Measurements from ENCODE around the gene NCOA6. TPM values are rescaled to one million over a fixed set of nuclear protein-coding genes. Genes with fewer than 3 reads are reported as not detected.

NCOA6 gene

DNA sequence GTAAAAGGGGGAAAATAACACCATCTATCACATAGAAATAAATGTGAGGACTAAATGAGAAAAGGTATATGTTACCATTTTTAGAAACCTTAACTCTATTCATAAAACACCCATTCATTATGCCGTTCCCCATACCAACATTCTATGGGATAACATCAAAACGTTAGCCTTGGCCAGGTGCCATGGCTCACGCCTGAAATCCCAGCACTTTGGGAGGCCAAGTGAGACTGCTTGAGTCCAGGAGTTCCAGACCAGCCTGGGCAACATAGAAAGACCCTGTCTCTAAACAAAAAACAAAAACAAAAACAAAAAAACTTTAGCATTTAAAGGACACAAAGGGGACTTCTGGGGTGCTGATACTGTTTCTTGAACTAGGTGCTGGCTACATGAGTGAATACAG lies 149.9 kb downstream of the NCOA6 start:
- Histone ChIP-seq H3K4me2 (ENCODE audit: insufficient read depth, low read length, poor library complexity, severe bottlenecking) (no peak overlapping the region), H3K9ac (ENCODE audit: low read depth, low read length, poor library complexity) (no peak overlapping the region), H3K27ac (replicated peaks; ENCODE audit: low read length) (no peak overlapping the region), H4K8ac (ENCODE audit: low read depth, low read length) (no peak overlapping the region), H3K4me3 (ENCODE audit: low read length in 2 of 2) (peak overlapping the region in 1 of 2 donors; percentile 96), H4K91ac (ENCODE audit: low read depth, low read length, poor library complexity) (no peak overlapping the region), H3K18ac (ENCODE audit: low read length) (no peak overlapping the region), H3K14ac (ENCODE audit: low read length) (no peak overlapping the region), H2BK12ac (ENCODE audit: low read length) (no peak overlapping the region), H2BK15ac (ENCODE audit: low read length) (no peak overlapping the region), H3K79me1 (ENCODE audit: low read depth, low read length) (no peaks in the 10 kb centered on the region), H3K4me1 (ENCODE audit: control insufficient read depth in 2 of 2, insufficient read depth in 1 of 2, low read depth in 1 of 2, low read length in 2 of 2) (no peaks in the 10 kb centered on the region), H2AK5ac (ENCODE audit: low read depth, low read length) (no peak overlapping the region), H3K4ac (ENCODE audit: low read length) (no peak overlapping the region), H2BK120ac (ENCODE audit: low read depth, low read length) (no peak overlapping the region), H2AFZ (ENCODE audit: low read length) (no peak overlapping the region), H3K9me3 (replicated peaks in 1 of 2; ENCODE audit: control insufficient read depth in 2 of 2, insufficient read depth in 1 of 2, low read depth in 1 of 2, low read length in 2 of 2) (no peaks in the 10 kb centered on the region), H3K27me3 (ENCODE audit: control insufficient read depth in 3 of 3, insufficient read depth in 3 of 3, low read depth in 1 of 3, low read length in 3 of 3) (no peaks in the 10 kb centered on the region), H3K36me3 (replicated peaks in 1 of 2; ENCODE audit: control insufficient read depth in 2 of 2, insufficient read depth in 2 of 2, low read length in 2 of 2) (no peaks in the 10 kb centered on the region), H2BK5ac (ENCODE audit: low read length) (no peak overlapping the region), H3K23ac (ENCODE audit: low read depth, low read length, poor library complexity) (no peak overlapping the region)
- no CpG with 5 or more reads among the region's 3 CpGs for WGBS, 2 donors (ENCODE audit: extremely low coverage in 2 of 2, insufficient read length in 2 of 2, insufficient replicate concordance in 1 of 2)
- no peak for DNase-seq (ENCODE audit: low spot score)

DNA sequence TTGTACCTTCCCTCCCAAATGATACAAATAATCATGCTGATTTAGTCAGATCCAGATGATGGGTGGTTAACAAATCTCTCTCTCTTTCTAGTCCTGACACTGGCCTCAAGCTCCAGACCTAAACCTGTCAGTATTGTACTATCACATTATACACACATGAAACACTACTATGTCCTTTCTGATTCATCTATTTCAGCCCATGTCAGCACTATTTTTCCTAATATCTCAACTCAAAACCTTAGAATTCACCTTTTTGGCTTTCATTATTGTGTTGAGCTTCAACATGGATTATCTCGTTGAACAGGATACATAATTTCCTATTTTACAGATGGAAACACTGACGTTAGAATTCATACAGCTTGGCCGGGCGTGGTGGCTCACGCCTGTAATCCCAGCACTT lies 152.0 kb downstream of the NCOA6 start:
- no peaks in the 10 kb centered on the region for H3K4me1 ChIP-seq (ENCODE audit: control insufficient read depth in 2 of 2, insufficient read depth in 1 of 2, low read depth in 1 of 2, low read length in 2 of 2)
- no peak overlapping the region for H3K27ac ChIP-seq (replicated peaks; ENCODE audit: low read length)
- no peaks in the 10 kb centered on the region for H3K79me1 ChIP-seq (ENCODE audit: low read depth, low read length)
- H3K9me3 ChIP-seq (replicated peaks in 1 of 2; ENCODE audit: control insufficient read depth in 2 of 2, insufficient read depth in 1 of 2, low read depth in 1 of 2, low read length in 2 of 2) = peaks cover 0 to 4% of the 10 kb centered on the region in 2 donors
- no peak overlapping the region for H3K4me2 ChIP-seq (ENCODE audit: insufficient read depth, low read length, poor library complexity, severe bottlenecking)
- H3K14ac ChIP-seq (ENCODE audit: low read length) = no peak overlapping the region
- no peak overlapping the region for H2BK12ac ChIP-seq (ENCODE audit: low read length)
- H2BK5ac ChIP-seq (ENCODE audit: low read length) = no peak overlapping the region
- no peak overlapping the region for H2AK5ac ChIP-seq (ENCODE audit: low read depth, low read length)
- H3K36me3 ChIP-seq (replicated peaks in 1 of 2; ENCODE audit: control insufficient read depth in 2 of 2, insufficient read depth in 2 of 2, low read length in 2 of 2) = no peaks in the 10 kb centered on the region
- H2AFZ ChIP-seq (ENCODE audit: low read length) = no peak overlapping the region
- H3K23ac ChIP-seq (ENCODE audit: low read depth, low read length, poor library complexity) = no peak overlapping the region
- no peak overlapping the region for H2BK15ac ChIP-seq (ENCODE audit: low read length)
- no peak overlapping the region for H2BK120ac ChIP-seq (ENCODE audit: low read depth, low read length)
- H3K4me3 ChIP-seq (ENCODE audit: low read length in 2 of 2) = no peak overlapping the region
- no peak overlapping the region for H3K9ac ChIP-seq (ENCODE audit: low read depth, low read length, poor library complexity)
- no peak overlapping the region for H3K4ac ChIP-seq (ENCODE audit: low read length)
- no CpG with 5 or more reads among the region's 5 CpGs for WGBS, 2 donors (ENCODE audit: extremely low coverage in 2 of 2, insufficient read length in 2 of 2, insufficient replicate concordance in 1 of 2)
- no peak overlapping the region for H3K18ac ChIP-seq (ENCODE audit: low read length)
- no peak for DNase-seq (ENCODE audit: low spot score)
- no peak overlapping the region for H4K8ac ChIP-seq (ENCODE audit: low read depth, low read length)
- no peaks in the 10 kb centered on the region for H3K27me3 ChIP-seq (ENCODE audit: control insufficient read depth in 3 of 3, insufficient read depth in 3 of 3, low read depth in 1 of 3, low read length in 3 of 3)
- no peak overlapping the region for H4K91ac ChIP-seq (ENCODE audit: low read depth, low read length, poor library complexity)

DNA sequence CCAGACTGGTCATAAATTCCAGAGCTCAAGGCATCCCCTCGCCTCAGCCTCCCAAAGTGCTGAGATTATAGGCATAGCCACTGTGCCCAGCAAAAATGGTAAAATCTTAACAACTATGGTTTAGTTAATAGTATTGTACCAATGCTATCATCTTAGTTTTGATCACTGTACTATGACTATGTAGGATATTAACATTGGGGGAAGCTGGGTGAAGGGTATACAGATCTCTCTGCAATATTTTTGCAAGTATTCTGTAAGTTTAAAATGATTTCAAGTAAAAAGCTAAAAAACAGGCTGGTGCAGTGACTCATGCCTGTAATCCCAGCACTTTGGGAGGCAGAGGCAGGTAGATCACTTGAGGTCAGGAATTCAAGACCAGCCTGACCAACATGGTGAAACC lies 156.4 kb downstream of the NCOA6 start:
- Histone ChIP-seq H3K23ac (ENCODE audit: low read depth, low read length, poor library complexity) (no peak overlapping the region), H3K36me3 (replicated peaks in 1 of 2; ENCODE audit: control insufficient read depth in 2 of 2, insufficient read depth in 2 of 2, low read length in 2 of 2) (no peaks in the 10 kb centered on the region), H3K9me3 (replicated peaks in 1 of 2; ENCODE audit: control insufficient read depth in 2 of 2, insufficient read depth in 1 of 2, low read depth in 1 of 2, low read length in 2 of 2) (peaks cover 0 to 4% of the 10 kb centered on the region in 2 donors), H3K27me3 (ENCODE audit: control insufficient read depth in 3 of 3, insufficient read depth in 3 of 3, low read depth in 1 of 3, low read length in 3 of 3) (no peaks in the 10 kb centered on the region), H2BK15ac (ENCODE audit: low read length) (no peak overlapping the region), H3K9ac (ENCODE audit: low read depth, low read length, poor library complexity) (no peak overlapping the region), H3K27ac (replicated peaks; ENCODE audit: low read length) (no peak overlapping the region), H2BK5ac (ENCODE audit: low read length) (no peak overlapping the region), H3K4me3 (ENCODE audit: low read length in 2 of 2) (no peak overlapping the region), H2AFZ (ENCODE audit: low read length) (no peak overlapping the region), H3K4me1 (ENCODE audit: control insufficient read depth in 2 of 2, insufficient read depth in 1 of 2, low read depth in 1 of 2, low read length in 2 of 2) (no peaks in the 10 kb centered on the region), H3K18ac (ENCODE audit: low read length) (no peak overlapping the region), H3K4ac (ENCODE audit: low read length) (no peak overlapping the region), H4K91ac (ENCODE audit: low read depth, low read length, poor library complexity) (no peak overlapping the region), H3K4me2 (ENCODE audit: insufficient read depth, low read length, poor library complexity, severe bottlenecking) (no peak overlapping the region), H3K79me1 (ENCODE audit: low read depth, low read length) (peaks cover 3% of the 10 kb centered on the region), H2AK5ac (ENCODE audit: low read depth, low read length) (no peak overlapping the region), H2BK12ac (ENCODE audit: low read length) (no peak overlapping the region), H4K8ac (ENCODE audit: low read depth, low read length) (no peak overlapping the region), H2BK120ac (ENCODE audit: low read depth, low read length) (no peak overlapping the region), H3K14ac (ENCODE audit: low read length) (no peak overlapping the region)
- WGBS, 2 donors (ENCODE audit: extremely low coverage in 2 of 2, insufficient read length in 2 of 2, insufficient replicate concordance in 1 of 2) = no CpG with 5 or more reads among the region's 1 CpG
- no peak for DNase-seq (ENCODE audit: low spot score)

Small RNA genes within 50 kb of the gene (small RNA-seq; reads per million reads assigned to genes)
- gene AL118520.1 (ENCODE audit: insufficient read depth) = not detected
